A673 (cell line): Measurements from ENCODE around the gene TAF3.

Source experiments
- CTCF ChIP-seq: fragments of 300-800, 200-600 bp; sonication (generic); conservative IDR thresholded peaks from 2 replicates; pipeline ENCODE4 v1.5.1; 2017; ENCODE audit warnings: low read depth, mild to moderate bottlenecking, antibody characterized with exemption, low read length, moderate library complexity, mixed read lengths
- EZH2 ChIP-seq: fragments of 200-600 bp; sonication (generic); IDR thresholded peaks from 2 replicates; pipeline ENCODE4 v1.6.1; 2017; ENCODE audit warnings: borderline replicate concordance, low read depth, mild to moderate bottlenecking, mixed read lengths, antibody characterized with exemption, low read length; ENCODE audit not compliant: poor library complexity, severe bottlenecking

GRCh38 chr10:8058274-8059111 lies 240.2 kb downstream of the TAF3 start:
- TF ChIP-seq EZH2 (no peak), CTCF (no peak)
